Lower leg skin (tissue), 3 donors: ENCODE measurements around the gene HAND1.

Experiments
- CTCF ChIP-seq, 3 donors: fragments of 450-650 bp; IDR thresholded peaks; one replicate each; pipeline ENCODE4 v1.5.1; 2016; ENCODE audit warnings: antibody characterized with exemption in 3 of 3, mild to moderate bottlenecking in 3 of 3, moderate library complexity in 2 of 3
- POLR2A ChIP-seq, 2 donors: fragments of 450-650 bp; IDR thresholded peaks; one replicate each; pipeline ENCODE4 v1.6.1; 2016 to 2017; ENCODE audit warnings: antibody characterized with exemption in 2 of 2, mild to moderate bottlenecking in 1 of 2, moderate library complexity in 1 of 2

DNA sequence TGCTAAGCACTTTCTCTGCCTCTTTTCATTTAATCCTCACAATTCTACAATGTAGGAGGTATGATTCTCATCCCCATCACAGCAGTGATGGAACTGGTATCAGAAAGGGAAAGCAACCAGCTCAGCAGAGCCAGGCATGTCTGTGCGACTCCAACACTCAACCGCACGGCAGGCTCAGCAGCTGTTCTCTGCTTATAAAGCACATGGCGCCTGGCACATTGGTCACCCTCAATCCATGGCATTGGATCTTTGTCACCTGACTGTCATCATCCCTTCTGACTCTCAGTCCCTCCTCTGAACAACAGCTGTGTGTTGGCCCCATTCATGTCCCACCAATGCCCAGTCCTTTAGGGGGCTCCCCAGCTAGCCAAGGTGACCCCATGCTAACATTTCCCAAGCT lies 45.1 kb upstream of the HAND1 start:
- TF ChIP-seq CTCF (IDR thresholded peaks at IDR 0.05) (no peak), POLR2A (IDR thresholded peaks at IDR 0.05) (no peak)
